CD8-positive, alpha-beta memory T cell (primary cell): ENCODE measurements around the gene MARK2. TPM values are rescaled to one million over a fixed set of nuclear protein-coding genes. Genes with fewer than 3 reads are reported as not detected.

Experiments
- CTCF ChIA-PET: fragments of 350-600 bp; sonication (Branson Sonifier 250); formaldehyde crosslinking; loops from one replicate; lab custom pipeline; 2021; ENCODE audit warnings: antibody characterized with exemption; lab: Charles Lee
- POLR2A ChIA-PET: fragments of 350-600 bp; sonication (Branson Sonifier 250); formaldehyde crosslinking; loops from one replicate; lab custom pipeline; 2021; ENCODE audit warnings: antibody characterized with exemption; lab: Charles Lee
- DNase-seq, 5 donors: peaks; one replicate each; pipeline versions ENCODE4 v3.0.0 to v3.0.0-alpha.2; 2020 to 2022; ENCODE audit warnings: mixed read lengths in 1 of 5
- H3K27ac ChIP-seq: one replicate; pipeline ENCODE4 v1.7.0; 2013; ENCODE audit warnings: low read depth, mild to moderate bottlenecking, low read length, moderate library complexity
- H3K27me3 ChIP-seq: 2 replicates; pipeline ENCODE4 v1.7.0; 2013; ENCODE audit warnings: low read length, mild to moderate bottlenecking; ENCODE audit not compliant: insufficient read depth, poor library complexity, severe bottlenecking
- H3K36me3 ChIP-seq: 2 replicates; pipeline ENCODE4 v1.7.0; 2013; ENCODE audit warnings: mild to moderate bottlenecking, low read length, moderate library complexity; ENCODE audit not compliant: insufficient read depth
- H3K4me1 ChIP-seq: 2 replicates; pipeline ENCODE4 v1.7.0; 2013; ENCODE audit warnings: mild to moderate bottlenecking, low read length, moderate library complexity; ENCODE audit not compliant: insufficient read depth
- H3K4me3 ChIP-seq: 2 replicates; pipeline ENCODE4 v1.7.0; 2013; ENCODE audit warnings: mild to moderate bottlenecking, low read length
- H3K9me3 ChIP-seq: 2 replicates; pipeline ENCODE4 v1.7.0; 2013; ENCODE audit warnings: mild to moderate bottlenecking, low read length
- H3K27ac Mint-ChIP-seq, 8 donors: one replicate each; pipeline ENCODE4 v1.8.0; 2020 to 2021; ENCODE audit warnings: mixed read lengths in 8 of 8, mild to moderate bottlenecking in 6 of 8, inconsistent platforms in 3 of 8, moderate library complexity in 3 of 8
- H3K27me3 Mint-ChIP-seq, 2 donors: one replicate each; pipeline ENCODE4 v1.8.0; 2020 to 2021; ENCODE audit warnings: mixed read lengths in 2 of 2, mild to moderate bottlenecking in 1 of 2, moderate library complexity in 1 of 2
- H3K36me3 Mint-ChIP-seq, 3 donors: one replicate each; pipeline ENCODE4 v1.8.0; 2020 to 2021; ENCODE audit warnings: mixed read lengths in 3 of 3, inconsistent platforms in 1 of 3, mild to moderate bottlenecking in 1 of 3
- H3K4me1 Mint-ChIP-seq, 3 donors: one replicate each; pipeline ENCODE4 v1.8.0; 2020 to 2021; ENCODE audit warnings: mixed read lengths in 3 of 3, inconsistent platforms in 1 of 3, mild to moderate bottlenecking in 1 of 3
- H3K4me3 Mint-ChIP-seq, 7 donors: one replicate each; pipeline ENCODE4 v1.8.0; 2020 to 2021; ENCODE audit warnings: mixed read lengths in 7 of 7, mild to moderate bottlenecking in 6 of 7, moderate library complexity in 4 of 7, inconsistent platforms in 2 of 7
- H3K9me3 Mint-ChIP-seq, 5 donors: one replicate each; pipeline ENCODE4 v1.8.0; 2020 to 2022; ENCODE audit warnings: mixed read lengths in 5 of 5, mild to moderate bottlenecking in 3 of 5, moderate library complexity in 2 of 5, inconsistent platforms in 1 of 5
- polyA plus RNA-seq: library from polyadenylated mRNA; unstranded; fragments of 300-500 nt; fragmentation: Illumina TruSeq; gene quantifications from one replicate; pipeline ENCODE4 v1.2.3, GENCODE V29; 2021
- total RNA-seq, 2 experiments: library from RNA; stranded (reverse); gene quantifications; one replicate each; pipeline ENCODE4 v1.2.3, GENCODE V29; 2021

The MARK2 gene
- total and polyA plus RNA-seq, 3 experiments from 2014 or later, result 34.5 to 72.5 (median 38.0) TPM

- Mint-ChIP-seq H3K36me3 (peaks cover 12 to 76% (median 12%) of the 10 kb centered on the region in 3 donors), H3K27me3 (no peaks in the 10 kb centered on the region), H3K4me3 (no peak overlapping the region), H3K27ac (peak overlapping the region in 1 of 8 donors; percentile 29), H3K4me1 (peaks cover 3 to 8% (median 7%) of the 10 kb centered on the region in 3 donors), H3K9me3 (no peaks in the 10 kb centered on the region)
- Histone ChIP-seq H3K4me3 (no peak overlapping the region), H3K4me1 (no peaks in the 10 kb centered on the region), H3K27ac (no peak overlapping the region), H3K36me3 (peaks cover 39% of the 10 kb centered on the region), H3K27me3 (no peaks in the 10 kb centered on the region), H3K9me3 (no peaks in the 10 kb centered on the region)
- ChIA-PET CTCF (interaction anchor here (0.7 to 3.0 kb wide), 6 partner anchors 9 to 70 kb away, joined by 3 to 34 read pairs (median 5); partner anchors contain the start of gene MARK2), POLR2A (interaction anchor here (1.3 kb wide), 1 partner anchor 67 kb away, joined by 3 read pairs; the partner anchor contains the start of gene MARK2)
- no peak for DNase-seq
Measured at GRCh38 chr11:63906087-63906486, 67.2 kb downstream of the MARK2 start.

DNA sequence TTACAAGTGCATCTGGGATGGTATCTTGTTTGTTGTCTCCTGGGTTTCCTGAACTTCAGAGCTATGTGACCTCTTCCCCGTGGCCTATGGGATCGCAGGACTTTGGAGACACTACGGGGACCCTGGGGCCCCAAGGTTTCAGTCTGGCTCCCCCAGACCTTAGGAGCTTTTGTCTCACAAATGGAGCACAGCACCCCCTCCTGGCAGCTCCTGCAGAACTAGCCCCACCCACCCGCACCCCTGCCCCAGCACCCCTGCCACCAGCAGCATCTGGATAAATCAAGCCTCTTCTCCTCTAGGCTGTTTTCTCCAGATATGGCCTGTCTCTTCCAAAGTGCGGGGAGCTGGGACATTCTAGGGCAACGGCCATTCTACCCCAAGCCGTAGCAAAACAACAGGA lies 67.7 kb downstream of the MARK2 start:
- CTCF ChIA-PET, result interaction anchor here (0.7 to 3.0 kb wide), 7 partner anchors 8 to 70 kb away, joined by 3 to 34 read pairs (median 5); partner anchors contain the start of gene MARK2

DNA sequence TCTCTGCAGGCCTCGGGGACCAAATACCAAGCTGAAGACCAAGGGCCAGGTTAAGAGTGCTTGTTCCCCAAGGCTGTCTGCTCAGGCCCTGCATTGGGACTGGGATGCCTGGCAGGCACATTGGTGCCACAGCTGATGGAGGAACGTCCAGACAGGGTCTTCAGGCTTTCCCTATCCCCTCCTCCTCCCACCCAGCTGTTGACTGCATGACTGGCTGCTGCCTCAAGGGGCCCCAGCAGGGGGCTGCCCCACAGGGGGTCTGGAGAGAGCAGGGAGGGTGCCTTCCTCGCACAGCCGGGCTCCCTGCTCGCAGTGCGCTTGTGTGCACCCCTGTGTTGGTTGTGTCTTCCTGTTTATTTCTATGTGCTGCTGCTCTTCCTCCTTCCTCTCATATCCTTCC lies 68.2 kb downstream of the MARK2 start:
- no peak for DNase-seq
- H3K27me3 Mint-ChIP-seq, result no peaks in the 10 kb centered on the region
- CTCF ChIA-PET, result interaction anchor here (0.7 to 3.0 kb wide), 7 partner anchors 8 to 71 kb away, joined by 3 to 34 read pairs (median 5); partner anchors contain the start of gene MARK2
- peaks cover 4 to 67% (median 5%) of the 10 kb centered on the region in 3 donors for H3K36me3 Mint-ChIP-seq
- Histone ChIP-seq H3K27ac (no peak overlapping the region), H3K36me3 (peaks cover 32% of the 10 kb centered on the region), H3K4me1 (no peaks in the 10 kb centered on the region), H3K4me3 (no peak overlapping the region), H3K9me3 (no peaks in the 10 kb centered on the region), H3K27me3 (no peaks in the 10 kb centered on the region)
- H3K4me1 Mint-ChIP-seq, result peaks cover 0 to 2% (median 2%) of the 10 kb centered on the region in 3 donors
- no peak overlapping the region for H3K4me3 Mint-ChIP-seq
- H3K27ac Mint-ChIP-seq, result no peak overlapping the region
- POLR2A ChIA-PET, result interaction anchor here (0.9 to 1.3 kb wide), 2 partner anchors 68 to 70 kb away, joined by 3 read pairs; partner anchors contain the start of gene MARK2
- H3K9me3 Mint-ChIP-seq, result no peaks in the 10 kb centered on the region

More for the DNA sequence above, 67.7 kb downstream of the MARK2 start:
- DNase-seq, result peak; percentile 34 to 74 (median 47)
- POLR2A ChIA-PET, result interaction anchor here (0.9 to 1.3 kb wide), 2 partner anchors 68 to 69 kb away, joined by 3 read pairs; partner anchors contain the start of gene MARK2
- peaks cover 37% of the 10 kb centered on the region for H3K36me3 ChIP-seq
- Mint-ChIP-seq H3K4me3 (no peak overlapping the region), H3K27me3 (no peaks in the 10 kb centered on the region), H3K9me3 (no peaks in the 10 kb centered on the region), H3K27ac (peak overlapping the region in 3 of 8 donors; percentile 30 to 47 (median 34)), H3K36me3 (peaks cover 7 to 72% (median 8%) of the 10 kb centered on the region in 3 donors), H3K4me1 (peaks cover 2 to 6% (median 2%) of the 10 kb centered on the region in 3 donors)
- no peak overlapping the region for H3K27ac ChIP-seq
- no peaks in the 10 kb centered on the region for H3K9me3 ChIP-seq
- no peak overlapping the region for H3K4me3 ChIP-seq
- H3K27me3 ChIP-seq, result no peaks in the 10 kb centered on the region
- H3K4me1 ChIP-seq, result no peaks in the 10 kb centered on the region

DNA sequence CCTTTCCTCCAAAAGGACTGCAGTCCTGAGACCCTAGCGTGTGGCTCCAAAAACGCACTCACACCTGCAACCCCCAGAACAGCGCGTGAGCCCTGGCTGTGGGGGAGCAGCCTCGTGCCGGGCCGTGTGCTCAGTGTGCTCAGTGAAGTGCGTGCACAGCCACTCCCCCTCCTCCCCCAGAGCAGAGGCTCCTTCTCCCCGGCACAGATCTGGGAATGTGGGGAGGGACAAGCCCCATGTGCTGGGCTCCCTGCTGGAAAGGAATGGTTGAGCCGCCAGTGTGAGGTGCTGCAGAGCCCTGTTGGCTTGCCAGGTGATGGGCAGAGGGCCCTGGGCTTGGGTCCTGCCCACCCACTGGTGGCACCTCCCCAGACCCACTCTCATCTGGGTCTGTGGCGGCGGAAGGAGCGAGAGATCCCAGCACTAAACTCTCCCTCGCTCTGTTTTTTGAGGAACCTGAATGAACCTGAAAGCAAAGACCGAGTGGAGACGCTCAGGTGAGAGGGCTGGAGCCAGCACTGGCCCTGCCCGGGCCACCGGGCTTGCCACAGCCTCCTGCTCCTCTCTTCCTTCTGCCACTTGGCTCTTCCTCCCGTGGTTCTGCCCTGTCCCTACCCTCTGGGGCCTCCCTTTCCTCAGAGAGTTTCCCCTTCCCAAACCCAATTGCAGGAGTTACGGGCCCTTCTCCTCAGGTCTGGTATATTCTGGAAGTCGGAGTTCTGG lies 69.1 kb downstream of the MARK2 start:
- H3K9me3 Mint-ChIP-seq, result no peaks in the 10 kb centered on the region
- no peak for DNase-seq

GRCh38 chr11:63908631-63909401 lies 69.9 kb downstream of the MARK2 start:
- peaks cover 15% of the 10 kb centered on the region for H3K36me3 ChIP-seq
- CTCF ChIA-PET, result interaction anchor here (1.3 kb wide), 1 partner anchor 72 kb away, joined by 3 read pairs; no protein-coding TSS in a partner anchor
- Mint-ChIP-seq H3K4me3 (no peak overlapping the region), H3K9me3 (no peaks in the 10 kb centered on the region), H3K27ac (peak overlapping the region in 1 of 8 donors; percentile 86), H3K4me1 (peaks cover 0 to 2% (median 2%) of the 10 kb centered on the region in 3 donors), H3K36me3 (peaks cover 0 to 52% (median under 1%) of the 10 kb centered on the region in 3 donors), H3K27me3 (no peaks in the 10 kb centered on the region)
- no peaks in the 10 kb centered on the region for H3K4me1 ChIP-seq
- DNase-seq, result no peak
- POLR2A ChIA-PET, result no interaction called here
- H3K9me3 ChIP-seq, result no peaks in the 10 kb centered on the region
- no peak overlapping the region for H3K4me3 ChIP-seq
- H3K27ac ChIP-seq, result no peak overlapping the region
- no peaks in the 10 kb centered on the region for H3K27me3 ChIP-seq

More for the DNA sequence above, 69.1 kb downstream of the MARK2 start:
- Mint-ChIP-seq H3K4me3 (no peak overlapping the region), H3K4me1 (peaks cover 0 to 2% (median 2%) of the 10 kb centered on the region in 3 donors), H3K27ac (no peak overlapping the region), H3K27me3 (no peaks in the 10 kb centered on the region), H3K36me3 (peaks cover 4 to 60% (median 5%) of the 10 kb centered on the region in 3 donors)
- CTCF ChIA-PET, result interaction anchor here (1.3 to 3.0 kb wide), 2 partner anchors 71 to 72 kb away, joined by 3 to 34 read pairs; partner anchors contain the start of gene MARK2
- Histone ChIP-seq H3K27ac (no peak overlapping the region), H3K36me3 (peaks cover 23% of the 10 kb centered on the region), H3K4me3 (no peak overlapping the region), H3K4me1 (no peaks in the 10 kb centered on the region), H3K9me3 (no peaks in the 10 kb centered on the region), H3K27me3 (no peaks in the 10 kb centered on the region)
- POLR2A ChIA-PET, result no interaction called here

DNA sequence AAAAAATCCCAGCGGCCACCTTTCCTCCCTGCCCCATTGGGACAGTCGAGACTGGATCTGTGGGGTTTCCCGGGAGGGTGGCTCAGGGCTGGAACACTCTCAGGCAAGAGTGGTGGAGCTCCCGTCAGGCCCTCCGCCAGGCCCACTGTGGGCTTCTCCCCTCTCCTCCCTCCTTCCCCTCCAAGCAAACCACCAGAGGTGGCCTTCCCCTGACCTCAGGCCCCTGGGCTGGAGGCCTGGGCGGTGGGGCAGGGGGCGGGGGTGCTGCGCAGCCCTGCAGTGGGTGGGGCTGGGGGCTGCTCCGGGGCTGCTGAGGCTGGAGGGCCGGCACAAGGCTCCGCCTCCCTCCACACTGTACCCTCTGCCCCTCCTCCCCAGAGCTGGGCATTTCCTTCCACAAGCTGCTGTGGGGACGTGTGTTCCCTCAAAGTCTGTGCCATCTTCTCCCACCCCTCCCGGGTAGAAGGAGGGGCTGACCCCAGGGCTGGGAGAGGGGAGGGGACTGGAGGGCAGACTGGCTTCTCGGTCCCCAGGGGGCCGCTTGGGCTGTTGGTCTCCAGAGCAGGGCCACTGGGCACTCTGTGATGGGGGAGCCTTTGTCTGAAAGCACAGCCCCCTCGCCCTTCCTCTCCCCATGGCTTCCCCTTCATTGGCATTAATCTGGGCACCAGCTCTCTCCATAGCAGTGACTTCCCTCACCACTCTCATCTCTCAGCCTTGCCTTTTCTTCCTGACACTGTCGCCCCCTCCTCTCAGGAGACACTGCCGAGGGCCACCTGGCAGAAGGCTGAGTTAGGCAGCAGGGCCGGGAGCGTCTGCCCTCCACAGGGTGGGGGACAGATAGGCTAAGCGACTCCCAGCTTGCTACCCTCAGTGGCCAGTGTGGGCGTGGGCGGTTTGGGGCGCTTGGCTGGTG lies 70.9 kb downstream of the MARK2 start:
- no peaks in the 10 kb centered on the region for H3K27me3 Mint-ChIP-seq
- H3K4me3 Mint-ChIP-seq, result no peak overlapping the region
- ChIA-PET POLR2A (no interaction called here), CTCF (interaction anchor here (1.3 kb wide), 1 partner anchor 73 kb away, joined by 3 read pairs; no protein-coding TSS in a partner anchor)
- Histone ChIP-seq H3K4me1 (no peaks in the 10 kb centered on the region), H3K9me3 (no peaks in the 10 kb centered on the region), H3K27ac (no peak overlapping the region), H3K4me3 (no peak overlapping the region), H3K36me3 (peaks cover 4% of the 10 kb centered on the region), H3K27me3 (no peaks in the 10 kb centered on the region)
- no peaks in the 10 kb centered on the region for H3K9me3 Mint-ChIP-seq
- peaks cover 0 to 3% (median 2%) of the 10 kb centered on the region in 3 donors for H3K4me1 Mint-ChIP-seq
- DNase-seq, result no peak
- peaks cover 0 to 41% (median 0%) of the 10 kb centered on the region in 3 donors for H3K36me3 Mint-ChIP-seq
- H3K27ac Mint-ChIP-seq, result no peak overlapping the region

DNA sequence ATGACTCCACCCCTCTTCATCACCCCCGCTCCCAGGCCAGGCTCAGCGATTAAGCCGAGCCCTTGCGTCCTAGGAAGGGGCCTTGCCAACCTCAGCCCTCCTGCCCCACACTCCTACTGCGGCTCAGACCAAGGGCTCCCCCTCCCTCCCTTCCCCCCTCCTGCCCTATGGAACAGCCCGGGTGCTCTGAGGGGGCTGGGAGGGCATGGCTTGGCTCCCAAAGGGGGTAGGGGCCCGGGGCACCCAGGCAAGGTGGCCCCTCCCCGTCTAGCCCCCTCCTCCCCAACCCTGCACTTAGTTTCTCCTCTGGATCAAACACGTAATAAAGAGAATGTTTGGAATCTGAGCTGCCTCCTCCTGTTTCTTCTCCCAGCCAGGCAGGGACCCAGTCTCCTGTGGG lies 71.8 kb downstream of the MARK2 start:
- no peaks in the 10 kb centered on the region for H3K9me3 Mint-ChIP-seq
- peak overlapping the region in 1 of 8 donors; percentile 58 for H3K27ac Mint-ChIP-seq
- no peak overlapping the region for H3K4me3 Mint-ChIP-seq
- no peak for DNase-seq
- H3K36me3 Mint-ChIP-seq, result peaks cover 0 to 34% (median 0%) of the 10 kb centered on the region in 3 donors
- Histone ChIP-seq H3K27ac (no peak overlapping the region), H3K36me3 (peaks cover 4% of the 10 kb centered on the region), H3K4me3 (no peak overlapping the region), H3K27me3 (no peaks in the 10 kb centered on the region), H3K4me1 (peaks cover 1% of the 10 kb centered on the region), H3K9me3 (no peaks in the 10 kb centered on the region)
- CTCF ChIA-PET, result interaction anchor here (0.8 kb wide), 1 partner anchor 73 kb away, joined by 4 read pairs; no protein-coding TSS in a partner anchor
- POLR2A ChIA-PET, result no interaction called here
- peaks cover 0 to 1% of the 10 kb centered on the region in 2 donors for H3K27me3 Mint-ChIP-seq
- H3K4me1 Mint-ChIP-seq, result peaks cover 0 to 6% (median 4%) of the 10 kb centered on the region in 3 donors
